WTC11 (cell line): ENCODE results near the gene EPN2.

ENCODE experiments used
- CTCF ChIP-seq: fragments of 200-600 bp; IDR thresholded peaks from 2 replicates; pipeline ENCODE4 v1.8.0; 2022; ENCODE audit warnings: antibody characterized with exemption
- ESRRA ChIP-seq: sonication (generic); formaldehyde crosslinking; IDR thresholded peaks from 2 replicates; pipeline ENCODE4 v1.8.1; 2022; ENCODE audit warnings: mild to moderate bottlenecking, missing genetic modification reagents, borderline replicate concordance
- GABPB1 ChIP-seq: sonication (generic); formaldehyde crosslinking; IDR thresholded peaks from 2 replicates; pipeline ENCODE4 v1.8.1; 2023; ENCODE audit warnings: mild to moderate bottlenecking, missing genetic modification reagents
- KAT7 ChIP-seq: sonication (generic); formaldehyde crosslinking; IDR thresholded peaks from 2 replicates; pipeline ENCODE4 v1.8.1; 2023; ENCODE audit warnings: missing genetic modification reagents, mild to moderate bottlenecking, borderline replicate concordance
- NFYB ChIP-seq: sonication (generic); formaldehyde crosslinking; conservative IDR thresholded peaks from 2 replicates; pipeline ENCODE4 v1.8.0; 2022; ENCODE audit warnings: low read depth, missing genetic modification reagents
- NR3C1 ChIP-seq: sonication (generic); formaldehyde crosslinking; conservative IDR thresholded peaks from 2 replicates; pipeline ENCODE4 v1.8.1; 2023; ENCODE audit warnings: low read depth, mild to moderate bottlenecking, missing genetic modification reagents
- USF2 ChIP-seq: sonication (generic); formaldehyde crosslinking; IDR thresholded peaks from 2 replicates; pipeline ENCODE4 v1.8.1; 2023; ENCODE audit warnings: mild to moderate bottlenecking, missing genetic modification reagents, moderate library complexity
- ZNF121 ChIP-seq: sonication (generic); formaldehyde crosslinking; IDR thresholded peaks from 2 replicates; pipeline ENCODE4 v1.8.0; 2023; ENCODE audit warnings: missing genetic modification reagents

GRCh38 chr17:19238167-19238505 lies 970 bp downstream of the EPN2 start:
- TF ChIP-seq NR3C1: no peak
- no peak for TF ChIP-seq ESRRA
- TF ChIP-seq CTCF: no peak
- TF ChIP-seq GABPB1 (CRISPR knock-in tag): no peak
- no peak for TF ChIP-seq KAT7 (CRISPR knock-in tag)
- no peak for TF ChIP-seq NFYB (CRISPR knock-in tag)
- TF ChIP-seq ZNF121 (CRISPR knock-in tag): no peak
- TF ChIP-seq USF2 (CRISPR knock-in tag): no peak
